ENCODE measurements around the gene TRIM60.

Gene TRIM60

GRCh38 chr4:165006456-165006855 lies 25.3 kb upstream of the TRIM60 start:
- no peak for TF ChIP-seq CTCF (IDR thresholded peaks at IDR 0.05)
- Histone ChIP-seq H3K4me3 (no peak overlapping the region), H3K27ac (no peak overlapping the region)
- DNase-seq (ENCODE audit: low spot score), result no peak

GRCh38 chr4:165006886-165007285 lies 24.9 kb upstream of the TRIM60 start:
- H3K27ac ChIP-seq, result no peak overlapping the region
- DNase-seq (ENCODE audit: low spot score), result no peak
- TF ChIP-seq CTCF (IDR thresholded peaks at IDR 0.05), result no peak
- no peak overlapping the region for H3K4me3 ChIP-seq

- TF ChIP-seq CTCF (IDR thresholded peaks at IDR 0.05), result no peak
- DNase-seq (ENCODE audit: low spot score), result no peak
- H3K27ac ChIP-seq, result no peak overlapping the region
- H3K4me3 ChIP-seq, result no peak overlapping the region
These were observed 22.1 kb upstream of the TRIM60 start for GRCh38 chr4:165009493-165010227.

GRCh38 chr4:165010487-165010886 lies 21.3 kb upstream of the TRIM60 start:
- H3K4me3 ChIP-seq, result no peak overlapping the region
- no peak overlapping the region for H3K27ac ChIP-seq
- DNase-seq (ENCODE audit: low spot score), result no peak
- TF ChIP-seq CTCF (IDR thresholded peaks at IDR 0.05), result no peak

DNA sequence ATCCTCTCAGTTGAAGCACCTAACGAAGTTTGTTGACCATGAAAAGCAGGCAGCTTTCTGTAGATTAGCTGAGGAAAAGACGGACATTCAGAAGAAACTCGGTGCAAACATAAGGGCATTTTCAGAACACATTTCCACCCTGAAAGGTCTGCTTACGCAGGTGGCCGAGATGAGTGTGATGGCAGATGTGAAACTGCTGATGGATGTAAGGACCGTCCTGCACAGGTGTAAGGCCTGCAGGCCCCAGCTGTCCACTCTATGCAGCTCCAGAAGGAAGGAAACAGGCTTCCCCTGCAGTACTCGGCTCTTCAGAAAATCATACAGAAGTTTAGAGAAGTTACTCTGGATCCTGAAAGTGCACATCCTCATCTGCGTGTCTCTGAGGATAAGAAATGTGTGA lies 20.8 kb upstream of the TRIM60 start:
- DNase-seq (ENCODE audit: low spot score), result no peak
- no peak overlapping the region for H3K27ac ChIP-seq
- no peak overlapping the region for H3K4me3 ChIP-seq
- TF ChIP-seq CTCF (IDR thresholded peaks at IDR 0.05), result no peak

DNA sequence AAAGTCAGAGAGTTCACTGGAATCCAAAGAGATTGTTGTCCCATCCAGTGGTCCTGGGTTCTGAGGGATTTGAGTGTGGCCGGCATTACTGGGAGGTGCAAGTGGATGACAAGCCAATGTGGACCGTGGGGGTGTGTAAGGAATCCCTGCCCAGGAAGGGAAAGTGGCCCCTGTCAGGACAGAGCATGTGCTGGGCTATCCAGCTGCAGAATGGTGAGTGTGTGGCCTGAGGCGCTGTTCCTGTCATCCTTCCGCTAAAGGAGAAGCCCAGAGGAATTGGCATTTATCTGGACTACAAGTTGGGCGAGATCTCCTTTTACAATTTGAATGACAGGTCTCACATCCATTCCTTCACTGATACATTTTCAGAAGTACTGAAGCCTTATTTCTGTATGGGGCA lies 20.4 kb upstream of the TRIM60 start:
- no peak overlapping the region for H3K27ac ChIP-seq
- no peak overlapping the region for H3K4me3 ChIP-seq
- no peak for DNase-seq (ENCODE audit: low spot score)
- TF ChIP-seq CTCF (IDR thresholded peaks at IDR 0.05), result no peak

- no peak overlapping the region for H3K27ac ChIP-seq
- H3K4me3 ChIP-seq, result no peak overlapping the region
- TF ChIP-seq CTCF (IDR thresholded peaks at IDR 0.05), result no peak
- DNase-seq (ENCODE audit: low spot score), result no peak
These were observed 18.1 kb upstream of the TRIM60 start for GRCh38 chr4:165013691-165014090.
